Astrocyte of the cerebellum (primary cell): ENCODE results near the gene CAV3.

Experiments
- DNase-seq: peaks from one replicate; pipeline ENCODE4 v3.0.0-alpha.2; 2011; ENCODE audit warnings: low read depth
- H3K4me3 ChIP-seq: 2 replicates; pipeline ENCODE4 v1.5.1; 2011; ENCODE audit warnings: mild to moderate bottlenecking, low read depth, low read length, moderate library complexity
- CTCF ChIP-seq: IDR thresholded peaks from 2 replicates; pipeline ENCODE4 v1.5.1; 2012; ENCODE audit warnings: low read length, low read depth, moderate library complexity, mild to moderate bottlenecking; ENCODE audit errors: missing control alignments
- in situ Hi-C: cut with HindIII; loops from 2 replicates; pipeline ENCODE4 v1.10.0; 2017; ENCODE audit warnings: low sequenced_read_pairs

The CAV3 gene

GRCh38 chr3:8734908-8735307 lies 1.3 kb downstream of the CAV3 start:
- no peak for TF ChIP-seq CTCF
- in situ Hi-C loops = no loop called here
- DNase-seq = no peak
- no peak overlapping the region for H3K4me3 ChIP-seq

GRCh38 chr3:8736436-8736835 lies 2.8 kb downstream of the CAV3 start:
- in situ Hi-C loops = no loop called here
- DNase-seq = no peak
- no peak for TF ChIP-seq CTCF
- no peak overlapping the region for H3K4me3 ChIP-seq

GRCh38 chr3:8737301-8737700 lies 3.7 kb downstream of the CAV3 start:
- H3K4me3 ChIP-seq = no peak overlapping the region
- DNase-seq = no peak
- no peak for TF ChIP-seq CTCF
- in situ Hi-C loops = no loop called here

GRCh38 chr3:8737823-8738222 lies 4.2 kb downstream of the CAV3 start:
- TF ChIP-seq CTCF = no peak
- DNase-seq = no peak
- in situ Hi-C loops = no loop called here
- H3K4me3 ChIP-seq = no peak overlapping the region

- no peak for TF ChIP-seq CTCF
- no peak overlapping the region for H3K4me3 ChIP-seq
- no peak for DNase-seq
- in situ Hi-C loops = no loop called here
Measured at GRCh38 chr3:8738639-8739038, 5.0 kb downstream of the CAV3 start.

- TF ChIP-seq CTCF = no peak
- in situ Hi-C loops = no loop called here
- DNase-seq = no peak
- no peak overlapping the region for H3K4me3 ChIP-seq
Measured at GRCh38 chr3:8739757-8740504, 6.3 kb downstream of the CAV3 start.
